Fibroblast of mammary gland (primary cell): ENCODE measurements around the gene RICTOR.
A peak's percentile ranks its signal among the peaks of the same experiment; 100 is the strongest.
"Not testable (repeated sequence)": the region's sequence is repeated elsewhere in the genome, so short reads cannot be mapped to it uniquely, and the experiment has no call there.

Experiments used
- DNase-seq: peaks from one replicate; pipeline ENCODE4 v3.0.0-alpha.2; 2010; ENCODE audit warnings: low read depth
- H3K4me3 ChIP-seq: 2 replicates; pipeline ENCODE4 v1.5.1; 2011; ENCODE audit warnings: low read depth, mild to moderate bottlenecking, low read length, moderate library complexity; ENCODE audit not compliant: control insufficient read depth
- CTCF ChIP-seq: conservative IDR thresholded peaks from 2 replicates; pipeline ENCODE4 v1.5.1; 2011; ENCODE audit warnings: low read depth, low read length, inconsistent platforms; ENCODE audit not compliant: control insufficient read depth, insufficient read depth

Gene RICTOR

GRCh38 chr5:38994324-38994927, 79.8 kb downstream of the RICTOR start:
- H3K4me3 ChIP-seq: no peak overlapping the region
- DNase-seq: peak; percentile 79
- TF ChIP-seq CTCF: peak; percentile 66

- H3K4me3 ChIP-seq, DNase-seq: not testable (repeated sequence)
These were observed 84.1 kb downstream of the RICTOR start for GRCh38 chr5:38989974-38990719.

GRCh38 chr5:38985909-38986452, 88.2 kb downstream of the RICTOR start:
- DNase-seq: no peak

DNA sequence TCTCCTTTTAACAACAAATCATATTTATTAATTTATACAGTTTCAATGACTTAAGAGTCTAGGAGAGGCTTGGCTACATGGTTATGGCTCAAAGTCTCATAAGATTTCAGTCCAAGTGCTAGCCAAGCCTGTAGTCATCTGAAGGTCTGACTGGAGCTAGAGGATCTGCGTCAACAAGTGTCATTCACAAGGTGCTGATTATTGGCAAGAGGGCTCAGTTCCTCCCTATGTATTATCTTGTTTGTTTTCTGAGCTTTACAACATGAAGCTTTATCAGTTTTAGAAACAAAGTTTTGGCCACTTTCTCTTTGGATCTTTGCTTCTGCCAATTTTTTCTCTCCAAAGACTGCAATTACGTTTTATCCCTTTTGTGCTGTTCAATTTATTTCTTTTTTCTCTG, 94.7 kb downstream of the RICTOR start:
- H3K4me3 ChIP-seq: no peak overlapping the region
- no peak for TF ChIP-seq CTCF
- DNase-seq: peak; percentile 11

More at GRCh38 chr5:38985909-38986452, 88.2 kb downstream of the RICTOR start:
- no peak for TF ChIP-seq CTCF
- no peak overlapping the region for H3K4me3 ChIP-seq

DNA sequence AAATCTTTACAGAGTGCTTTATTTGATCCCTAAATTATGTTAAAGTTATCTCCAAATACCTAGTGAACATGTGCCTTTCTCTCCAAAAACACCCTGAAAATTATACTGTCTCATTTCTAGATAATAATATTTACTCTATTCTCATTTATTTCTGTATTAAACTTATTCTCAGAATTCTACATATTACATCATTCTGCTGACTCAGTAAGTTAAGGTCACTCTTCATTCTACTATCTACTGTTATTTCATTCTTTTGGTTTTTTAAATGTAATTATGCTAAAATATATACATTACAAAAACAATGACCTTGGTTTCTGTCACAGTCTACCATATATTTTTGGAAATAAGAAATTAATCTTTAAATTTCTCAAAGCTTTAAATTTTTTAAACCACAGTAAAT, 96.2 kb downstream of the RICTOR start:
- TF ChIP-seq CTCF: no peak
- no peak overlapping the region for H3K4me3 ChIP-seq
- DNase-seq: no peak

DNA sequence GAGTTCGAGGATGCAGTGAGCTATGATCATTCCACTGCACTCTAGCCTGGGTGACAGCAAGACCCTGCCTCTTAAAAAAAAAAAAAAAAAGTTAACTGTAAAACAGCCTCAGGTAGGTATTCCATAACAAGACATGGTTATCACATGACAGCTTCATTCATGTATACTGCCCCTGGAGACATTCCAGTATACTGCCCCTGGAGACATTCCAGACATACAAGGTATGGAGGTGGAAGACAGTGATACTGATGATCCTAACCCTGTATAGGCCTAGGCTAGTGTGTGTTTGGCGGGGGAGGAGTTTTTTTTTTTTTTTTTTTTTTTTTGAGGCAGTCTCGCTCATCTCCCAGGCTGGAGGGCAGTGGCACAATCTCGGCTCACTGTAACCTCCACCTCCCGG, 105.5 kb downstream of the RICTOR start:
- DNase-seq: no peak
- no peak for TF ChIP-seq CTCF
- H3K4me3 ChIP-seq: no peak overlapping the region

- no peak for TF ChIP-seq CTCF
- no peak overlapping the region for H3K4me3 ChIP-seq
- DNase-seq: no peak
These were observed 112.5 kb downstream of the RICTOR start for GRCh38 chr5:38961691-38962090.
